Measurements from ENCODE around the gene BTC. TPM values are rescaled to one million over a fixed set of nuclear protein-coding genes. Genes with fewer than 3 reads are reported as not detected.
"Not testable (repeated sequence)": the region's sequence is repeated elsewhere in the genome, so short reads cannot be mapped to it uniquely, and the experiment has no call there.

BTC gene
- polyA plus RNA-seq, 4 donors, result 3.4 to 6.9 (median 6.1) TPM

GRCh38 chr4:74758551-74759145 lies 35.7 kb downstream of the BTC start:
- DNase-seq (ENCODE audit: low read depth in 4 of 4, low spot score in 3 of 4), result no peak

- DNase-seq (ENCODE audit: low read depth in 4 of 4, low spot score in 3 of 4), result no peak
Measured at GRCh38 chr4:74757136-74757535, 37.2 kb downstream of the BTC start.

GRCh38 chr4:74755486-74755885 lies 38.8 kb downstream of the BTC start:
- no peak for DNase-seq (ENCODE audit: low read depth in 4 of 4, low spot score in 3 of 4)

- no peak for DNase-seq (ENCODE audit: low read depth in 4 of 4, low spot score in 3 of 4)
Measured at GRCh38 chr4:74754218-74754617, 40.1 kb downstream of the BTC start.

GRCh38 chr4:74752798-74753197 lies 41.5 kb downstream of the BTC start:
- no peak for DNase-seq (ENCODE audit: low read depth in 4 of 4, low spot score in 3 of 4)

GRCh38 chr4:74751856-74752255 lies 42.5 kb downstream of the BTC start:
- DNase-seq (ENCODE audit: low read depth in 4 of 4, low spot score in 3 of 4), result no peak

- no peak for DNase-seq (ENCODE audit: low read depth in 4 of 4, low spot score in 3 of 4)
Measured at GRCh38 chr4:74751247-74751646, 43.1 kb downstream of the BTC start.

- DNase-seq (ENCODE audit: low read depth in 4 of 4, low spot score in 3 of 4), result no peak
Measured at GRCh38 chr4:74742185-74742584, 52.1 kb downstream of the BTC start.

- DNase-seq (ENCODE audit: low read depth in 4 of 4, low spot score in 3 of 4), result no peak
Measured at GRCh38 chr4:74738464-74739143, 55.7 kb downstream of the BTC start.

- DNase-seq (ENCODE audit: low read depth in 4 of 4, low spot score in 3 of 4), result no peak
Measured at GRCh38 chr4:74734995-74735394, 59.3 kb downstream of the BTC start.

GRCh38 chr4:74733756-74734155 lies 60.6 kb downstream of the BTC start:
- no peak for DNase-seq (ENCODE audit: low read depth in 4 of 4, low spot score in 3 of 4)

GRCh38 chr4:74724979-74725378 lies 69.3 kb downstream of the BTC start:
- DNase-seq (ENCODE audit: low read depth in 4 of 4, low spot score in 3 of 4), result no peak

GRCh38 chr4:74716436-74716765 lies 77.9 kb downstream of the BTC start:
- peak in 2 of 4 donors; percentile 2 to 17 for DNase-seq (ENCODE audit: low read depth in 4 of 4, low spot score in 3 of 4)

- DNase-seq (ENCODE audit: low read depth in 4 of 4, low spot score in 3 of 4), result peak in 2 of 4 donors; percentile 5 to 6
Measured at GRCh38 chr4:74715706-74716435, 78.5 kb downstream of the BTC start.

GRCh38 chr4:74714611-74715130 lies 79.7 kb downstream of the BTC start:
- no peak for DNase-seq (ENCODE audit: low read depth in 4 of 4, low spot score in 3 of 4)

GRCh38 chr4:74708135-74708534 lies 86.2 kb downstream of the BTC start:
- DNase-seq (ENCODE audit: low read depth in 4 of 4, low spot score in 3 of 4), result not testable (repeated sequence)

Other genes with a start within 250 kb of the BTC start
- 10 to 100 TPM; 22.6 to 65.9 (median 50.6) TPM for gene PARM1, start 138.6 kb upstream of the BTC start, polyA plus RNA-seq (ENCODE audit: insufficient read length in 4 of 4)